GM23338 (cell line): ENCODE data around the gene ARPP21. TPM values are rescaled to one million over a fixed set of nuclear protein-coding genes. Genes with fewer than 3 reads are reported as not detected.

Experiments used
- ATAC-seq: fragments of 200-7000 bp; cut with Tn5 transposase; 3 replicates; pipeline ENCODE4 v1.9.1; 2020
- DNase-seq: peaks from one replicate; pipeline ENCODE4 v3.0.0-alpha.2; 2015; ENCODE audit warnings: low spot score
- H2AFZ ChIP-seq: fragments of 200-600 bp; sonication (generic); 2 replicates; pipeline ENCODE4 v1.8.0; 2016; ENCODE audit warnings: antibody characterized with exemption, mild to moderate bottlenecking, moderate library complexity
- H3F3A ChIP-seq: fragments of 200-600 bp; sonication (generic); replicated peaks from 2 replicates; pipeline ENCODE4 v1.8.0; 2017; ENCODE audit warnings: antibody characterized with exemption, mixed run types, low read depth
- H3K27ac ChIP-seq: fragments of 200-600 bp; sonication (generic); 2 replicates; pipeline ENCODE4 v1.6.1; 2016; ENCODE audit warnings: low read depth
- H3K27me3 ChIP-seq: fragments of 200-600 bp; sonication (generic); 2 replicates; pipeline ENCODE4 v1.8.0; 2016; ENCODE audit warnings: mild to moderate bottlenecking, mixed run types, moderate library complexity; ENCODE audit not compliant: insufficient read depth
- H3K36me3 ChIP-seq: fragments of 200-600 bp; sonication (generic); 2 replicates; pipeline ENCODE4 v1.8.0; 2016; ENCODE audit warnings: mild to moderate bottlenecking; ENCODE audit not compliant: insufficient read depth
- H3K4me1 ChIP-seq: fragments of 200-600 bp; sonication (generic); 2 replicates; pipeline ENCODE4 v1.8.0; 2016; ENCODE audit warnings: mild to moderate bottlenecking, moderate library complexity; ENCODE audit not compliant: insufficient read depth
- H3K4me2 ChIP-seq: fragments of 200-600 bp; sonication (generic); 2 replicates; pipeline ENCODE4 v1.7.1; 2017; ENCODE audit warnings: mixed run types
- H3K4me3 ChIP-seq: fragments of 200-600 bp; sonication (generic); 2 replicates; pipeline ENCODE4 v1.6.1; 2016; ENCODE audit warnings: mixed run types
- H3K79me2 ChIP-seq: fragments of 200-600 bp; sonication (generic); replicated peaks from 2 replicates; pipeline ENCODE4 v1.8.0; 2017; ENCODE audit warnings: mild to moderate bottlenecking; ENCODE audit not compliant: insufficient read depth
- H3K9me2 ChIP-seq: fragments of 200-600 bp; sonication (generic); 2 replicates; pipeline ENCODE4 v1.8.0; 2017; ENCODE audit not compliant: insufficient read depth
- H4K20me1 ChIP-seq: fragments of 200-600 bp; sonication (generic); replicated peaks from 2 replicates; pipeline ENCODE4 v1.8.0; 2017; ENCODE audit warnings: mild to moderate bottlenecking; ENCODE audit not compliant: insufficient read depth
- H3K27ac Mint-ChIP-seq: 2 replicates; pipeline ENCODE4 v1.8.0; 2020; ENCODE audit warnings: inconsistent platforms, mild to moderate bottlenecking, moderate library complexity, mixed read lengths
- H3K27me3 Mint-ChIP-seq: 3 replicates; pipeline ENCODE4 v1.8.0; 2022; ENCODE audit warnings: low read depth, mild to moderate bottlenecking, moderate library complexity, mixed read lengths, inconsistent platforms; ENCODE audit not compliant: insufficient read depth, poor library complexity
- H3K36me3 Mint-ChIP-seq: 3 replicates; pipeline ENCODE4 v1.8.0; 2021; ENCODE audit warnings: low read depth, mild to moderate bottlenecking, inconsistent platforms, moderate library complexity, mixed read lengths
- H3K4me1 Mint-ChIP-seq: 3 replicates; pipeline ENCODE4 v1.8.0; 2020; ENCODE audit warnings: mild to moderate bottlenecking, inconsistent platforms, mixed read lengths
- H3K4me3 Mint-ChIP-seq: 3 replicates; pipeline ENCODE4 v1.8.0; 2021; ENCODE audit warnings: moderate library complexity, mild to moderate bottlenecking, inconsistent platforms, mixed read lengths
- H3K9me3 Mint-ChIP-seq: 3 replicates; pipeline ENCODE4 v1.8.0; 2020; ENCODE audit warnings: moderate library complexity, mild to moderate bottlenecking, inconsistent platforms, mixed read lengths
- CREB1 ChIP-seq: fragments of 250-450 bp; sonication (Bioruptor Pico); IDR thresholded peaks from 2 replicates; pipeline ENCODE4 v1.5.0; 2020; ENCODE audit warnings: low read depth, mild to moderate bottlenecking, moderate library complexity
- EZH2phosphoT487 ChIP-seq: fragments of 200-600 bp; sonication (generic); IDR thresholded peaks from one replicate; pipeline ENCODE4 v1.8.1; 2018; ENCODE audit warnings: antibody characterized with exemption; ENCODE audit not compliant: unreplicated experiment
- JUNB ChIP-seq: IDR thresholded peaks from one replicate; pipeline ENCODE4 v1.6.1; 2016; ENCODE audit warnings: antibody characterized with exemption; ENCODE audit not compliant: unreplicated experiment
- NANOG ChIP-seq: IDR thresholded peaks from 2 replicates; pipeline ENCODE4 v1.6.1; 2016; ENCODE audit warnings: antibody characterized with exemption, borderline replicate concordance
- POLR2AphosphoS5 ChIP-seq: IDR thresholded peaks from 2 replicates; pipeline ENCODE4 v1.6.1; 2016; ENCODE audit warnings: antibody characterized with exemption, low read depth
- STAT1 ChIP-seq: IDR thresholded peaks from one replicate; pipeline ENCODE4 v1.6.1; 2016; ENCODE audit warnings: antibody characterized with exemption; ENCODE audit not compliant: unreplicated experiment
- ZNF114 ChIP-seq: fragments of 250-450 bp; sonication (Bioruptor Pico); IDR thresholded peaks from 2 replicates; pipeline ENCODE4 v1.5.0; 2020; ENCODE audit warnings: mild to moderate bottlenecking, moderate library complexity
- ZNF331 ChIP-seq: fragments of 250-450 bp; sonication (Bioruptor Pico); IDR thresholded peaks from 2 replicates; pipeline ENCODE4 v1.5.0; 2020; ENCODE audit warnings: low read depth, mild to moderate bottlenecking, moderate library complexity
- polyA plus RNA-seq: library from polyadenylated mRNA; unstranded; fragments of >200 nt; fragmentation: Nextera tagmentation; extraction: Ambion mirVana; gene quantifications from 2 replicates; pipeline ENCODE4 v1.2.1, GENCODE V29; 2016
- total RNA-seq: library from RNA; depleted of rRNA; stranded (reverse); fragments of >200 nt; shearing (Covaris generic); gene quantifications from 2 replicates; pipeline ENCODE4 v1.2.3, GENCODE V29; 2014
- TF ChIP-seq, protein P1 (sequence below): fragments of 250-450 bp; sonication (Bioruptor Pico); IDR thresholded peaks from 2 replicates; pipeline ENCODE4 v1.5.0; 2020; ENCODE audit warnings: mild to moderate bottlenecking, moderate library complexity
- TF ChIP-seq, protein P2 (sequence below), 2 experiments: fragments of 200-600 bp in 1 of 2; sonication (generic) in 1 of 2; conservative IDR thresholded peaks; 2 replicates each; pipeline versions ENCODE4 v1.5.1 to v1.6.1; 2016 to 2017; ENCODE audit warnings: antibody characterized with exemption in 2 of 2, low read depth in 2 of 2, mild to moderate bottlenecking in 2 of 2, moderate library complexity in 1 of 2
- TF ChIP-seq, protein P3 (sequence below): IDR thresholded peaks from 2 replicates; pipeline ENCODE4 v1.6.1; 2016; ENCODE audit warnings: antibody characterized with exemption

The ARPP21 gene
- total and polyA plus RNA-seq, 2 experiments from 2014 or later = not detected

DNA sequence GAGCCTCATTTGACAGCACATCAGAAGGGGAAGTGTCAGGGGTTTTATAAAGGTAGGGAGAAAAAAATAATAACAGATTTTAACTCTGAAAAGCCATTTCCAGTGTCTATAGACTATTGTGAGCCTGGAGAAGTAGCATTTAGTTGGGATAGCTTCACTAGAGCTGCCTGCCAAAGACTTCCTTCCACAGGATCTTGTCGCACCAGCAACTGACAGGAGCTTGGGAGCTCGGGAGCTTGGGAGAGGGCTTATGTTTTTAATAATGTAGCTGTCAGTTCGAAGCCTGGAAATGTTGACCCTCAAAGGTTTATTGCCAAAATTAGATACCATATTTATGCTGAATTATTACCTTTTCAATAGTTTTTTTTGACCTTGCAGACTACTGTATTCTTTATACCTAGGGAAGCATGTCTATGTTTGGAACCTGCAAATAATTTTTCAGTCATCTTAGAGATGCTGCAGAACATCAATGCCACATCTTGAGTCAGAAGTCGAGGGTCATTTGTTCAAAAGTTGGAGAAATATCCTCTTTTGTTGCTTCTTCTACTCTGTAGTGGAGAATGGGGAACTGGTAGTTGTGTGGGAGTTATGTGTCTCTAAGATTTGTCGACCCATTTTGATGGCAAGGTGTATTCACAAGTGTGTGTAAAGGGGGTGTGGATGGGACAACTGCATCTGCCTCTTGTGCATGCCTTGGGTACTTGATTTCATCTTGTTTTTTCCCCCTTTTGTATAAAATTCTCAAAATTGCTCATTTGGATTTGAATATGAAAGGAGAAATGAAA lies 41.7 kb downstream of the ARPP21 start:
- Histone ChIP-seq H3K36me3 (no peaks in the 10 kb centered on the region), H3K27ac (no peak overlapping the region), H3K4me2 (no peak overlapping the region), H3K27me3 (no peaks in the 10 kb centered on the region), H3K79me2 (no peaks in the 10 kb centered on the region), H2AFZ (no peak overlapping the region), H3F3A (no peaks in the 10 kb centered on the region), H4K20me1 (no peaks in the 10 kb centered on the region), H3K9me2 (no peaks in the 10 kb centered on the region), H3K4me3 (no peak overlapping the region), H3K4me1 (no peaks in the 10 kb centered on the region; the same call in none of the 2 replicates)
- no peaks in the 10 kb centered on the region for H3K9me3 Mint-ChIP-seq
- no peaks in the 10 kb centered on the region for H3K36me3 Mint-ChIP-seq
- no peaks in the 10 kb centered on the region for H3K27me3 Mint-ChIP-seq
- no peak overlapping the region for H3K4me3 Mint-ChIP-seq
- DNase-seq = no peak
- TF ChIP-seq, protein P1, sequence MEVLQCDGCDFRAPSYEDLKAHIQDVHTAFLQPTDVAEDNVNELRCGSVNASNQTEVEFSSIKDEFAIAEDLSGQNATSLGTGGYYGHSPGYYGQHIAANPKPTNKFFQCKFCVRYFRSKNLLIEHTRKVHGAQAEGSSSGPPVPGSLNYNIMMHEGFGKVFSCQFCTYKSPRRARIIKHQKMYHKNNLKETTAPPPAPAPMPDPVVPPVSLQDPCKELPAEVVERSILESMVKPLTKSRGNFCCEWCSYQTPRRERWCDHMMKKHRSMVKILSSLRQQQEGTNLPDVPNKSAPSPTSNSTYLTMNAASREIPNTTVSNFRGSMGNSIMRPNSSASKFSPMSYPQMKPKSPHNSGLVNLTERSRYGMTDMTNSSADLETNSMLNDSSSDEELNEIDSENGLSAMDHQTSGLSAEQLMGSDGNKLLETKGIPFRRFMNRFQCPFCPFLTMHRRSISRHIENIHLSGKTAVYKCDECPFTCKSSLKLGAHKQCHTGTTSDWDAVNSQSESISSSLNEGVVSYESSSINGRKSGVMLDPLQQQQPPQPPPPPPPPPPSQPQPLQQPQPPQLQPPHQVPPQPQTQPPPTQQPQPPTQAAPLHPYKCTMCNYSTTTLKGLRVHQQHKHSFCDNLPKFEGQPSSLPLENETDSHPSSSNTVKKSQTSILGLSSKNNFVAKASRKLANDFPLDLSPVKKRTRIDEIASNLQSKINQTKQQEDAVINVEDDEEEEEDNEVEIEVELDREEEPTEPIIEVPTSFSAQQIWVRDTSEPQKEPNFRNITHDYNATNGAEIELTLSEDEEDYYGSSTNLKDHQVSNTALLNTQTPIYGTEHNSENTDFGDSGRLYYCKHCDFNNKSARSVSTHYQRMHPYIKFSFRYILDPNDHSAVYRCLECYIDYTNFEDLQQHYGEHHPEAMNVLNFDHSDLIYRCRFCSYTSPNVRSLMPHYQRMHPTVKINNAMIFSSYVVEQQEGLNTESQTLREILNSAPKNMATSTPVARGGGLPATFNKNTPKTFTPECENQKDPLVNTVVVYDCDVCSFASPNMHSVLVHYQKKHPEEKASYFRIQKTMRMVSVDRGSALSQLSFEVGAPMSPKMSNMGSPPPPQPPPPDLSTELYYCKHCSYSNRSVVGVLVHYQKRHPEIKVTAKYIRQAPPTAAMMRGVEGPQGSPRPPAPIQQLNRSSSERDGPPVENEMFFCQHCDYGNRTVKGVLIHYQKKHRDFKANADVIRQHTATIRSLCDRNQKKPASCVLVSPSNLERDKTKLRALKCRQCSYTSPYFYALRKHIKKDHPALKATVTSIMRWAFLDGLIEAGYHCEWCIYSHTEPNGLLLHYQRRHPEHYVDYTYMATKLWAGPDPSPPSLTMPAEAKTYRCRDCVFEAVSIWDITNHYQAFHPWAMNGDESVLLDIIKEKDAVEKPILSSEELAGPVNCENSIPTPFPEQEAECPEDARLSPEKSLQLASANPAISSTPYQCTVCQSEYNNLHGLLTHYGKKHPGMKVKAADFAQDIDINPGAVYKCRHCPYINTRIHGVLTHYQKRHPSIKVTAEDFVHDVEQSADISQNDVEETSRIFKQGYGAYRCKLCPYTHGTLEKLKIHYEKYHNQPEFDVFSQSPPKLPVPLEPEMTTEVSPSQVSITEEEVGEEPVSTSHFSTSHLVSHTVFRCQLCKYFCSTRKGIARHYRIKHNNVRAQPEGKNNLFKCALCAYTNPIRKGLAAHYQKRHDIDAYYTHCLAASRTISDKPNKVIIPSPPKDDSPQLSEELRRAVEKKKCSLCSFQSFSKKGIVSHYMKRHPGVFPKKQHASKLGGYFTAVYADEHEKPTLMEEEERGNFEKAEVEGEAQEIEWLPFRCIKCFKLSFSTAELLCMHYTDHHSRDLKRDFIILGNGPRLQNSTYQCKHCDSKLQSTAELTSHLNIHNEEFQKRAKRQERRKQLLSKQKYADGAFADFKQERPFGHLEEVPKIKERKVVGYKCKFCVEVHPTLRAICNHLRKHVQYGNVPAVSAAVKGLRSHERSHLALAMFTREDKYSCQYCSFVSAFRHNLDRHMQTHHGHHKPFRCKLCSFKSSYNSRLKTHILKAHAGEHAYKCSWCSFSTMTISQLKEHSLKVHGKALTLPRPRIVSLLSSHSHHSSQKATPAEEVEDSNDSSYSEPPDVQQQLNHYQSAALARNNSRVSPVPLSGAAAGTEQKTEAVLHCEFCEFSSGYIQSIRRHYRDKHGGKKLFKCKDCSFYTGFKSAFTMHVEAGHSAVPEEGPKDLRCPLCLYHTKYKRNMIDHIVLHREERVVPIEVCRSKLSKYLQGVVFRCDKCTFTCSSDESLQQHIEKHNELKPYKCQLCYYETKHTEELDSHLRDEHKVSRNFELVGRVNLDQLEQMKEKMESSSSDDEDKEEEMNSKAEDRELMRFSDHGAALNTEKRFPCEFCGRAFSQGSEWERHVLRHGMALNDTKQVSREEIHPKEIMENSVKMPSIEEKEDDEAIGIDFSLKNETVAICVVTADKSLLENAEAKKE (CRISPR knock-in tag) = no peak
- TF ChIP-seq POLR2AphosphoS5 = no peak
- TF ChIP-seq, protein P2, sequence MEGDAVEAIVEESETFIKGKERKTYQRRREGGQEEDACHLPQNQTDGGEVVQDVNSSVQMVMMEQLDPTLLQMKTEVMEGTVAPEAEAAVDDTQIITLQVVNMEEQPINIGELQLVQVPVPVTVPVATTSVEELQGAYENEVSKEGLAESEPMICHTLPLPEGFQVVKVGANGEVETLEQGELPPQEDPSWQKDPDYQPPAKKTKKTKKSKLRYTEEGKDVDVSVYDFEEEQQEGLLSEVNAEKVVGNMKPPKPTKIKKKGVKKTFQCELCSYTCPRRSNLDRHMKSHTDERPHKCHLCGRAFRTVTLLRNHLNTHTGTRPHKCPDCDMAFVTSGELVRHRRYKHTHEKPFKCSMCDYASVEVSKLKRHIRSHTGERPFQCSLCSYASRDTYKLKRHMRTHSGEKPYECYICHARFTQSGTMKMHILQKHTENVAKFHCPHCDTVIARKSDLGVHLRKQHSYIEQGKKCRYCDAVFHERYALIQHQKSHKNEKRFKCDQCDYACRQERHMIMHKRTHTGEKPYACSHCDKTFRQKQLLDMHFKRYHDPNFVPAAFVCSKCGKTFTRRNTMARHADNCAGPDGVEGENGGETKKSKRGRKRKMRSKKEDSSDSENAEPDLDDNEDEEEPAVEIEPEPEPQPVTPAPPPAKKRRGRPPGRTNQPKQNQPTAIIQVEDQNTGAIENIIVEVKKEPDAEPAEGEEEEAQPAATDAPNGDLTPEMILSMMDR (conservative IDR thresholded peaks at IDR 0.05; ENCODE audit: low read depth in 2 of 2) = no peak
- TF ChIP-seq CREB1 (CRISPR knock-in tag) = no peak
- TF ChIP-seq ZNF331 (CRISPR knock-in tag) = no peak
- TF ChIP-seq, protein P3, sequence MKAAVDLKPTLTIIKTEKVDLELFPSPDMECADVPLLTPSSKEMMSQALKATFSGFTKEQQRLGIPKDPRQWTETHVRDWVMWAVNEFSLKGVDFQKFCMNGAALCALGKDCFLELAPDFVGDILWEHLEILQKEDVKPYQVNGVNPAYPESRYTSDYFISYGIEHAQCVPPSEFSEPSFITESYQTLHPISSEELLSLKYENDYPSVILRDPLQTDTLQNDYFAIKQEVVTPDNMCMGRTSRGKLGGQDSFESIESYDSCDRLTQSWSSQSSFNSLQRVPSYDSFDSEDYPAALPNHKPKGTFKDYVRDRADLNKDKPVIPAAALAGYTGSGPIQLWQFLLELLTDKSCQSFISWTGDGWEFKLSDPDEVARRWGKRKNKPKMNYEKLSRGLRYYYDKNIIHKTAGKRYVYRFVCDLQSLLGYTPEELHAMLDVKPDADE = no peak
- TF ChIP-seq JUNB = no peak
- no peak for TF ChIP-seq EZH2phosphoT487
- no peak for TF ChIP-seq ZNF114
- no peak for TF ChIP-seq NANOG
- no peak for TF ChIP-seq STAT1
- no peak for ATAC-seq
- no peak overlapping the region for H3K27ac Mint-ChIP-seq
- peaks cover 2% of the 10 kb centered on the region; the same call in 1 of the 3 replicates for H3K4me1 Mint-ChIP-seq
